K562 (cell line): ENCODE measurements around the gene TTC28. TPM values are rescaled to one million over a fixed set of nuclear protein-coding genes. Genes with fewer than 3 reads are reported as not detected.

Experiments
- ATAC-seq: fragments of 200-7000 bp; cut with Tn5 transposase; 3 replicates; pipeline ENCODE4 v1.9.1; 2020; ENCODE audit warnings: moderate library complexity
- BruUV-seq: library from RNA; stranded (reverse); fragments of 400-500 nt; replicated peaks from 2 replicates; lab custom pipeline; 2021; lab: Mats Ljungman, UMichigan
- CTCF ChIA-PET: fragments of 300-600 bp; formaldehyde crosslinking; extraction: SDS; loops from one replicate; lab custom pipeline; 2021; ENCODE audit warnings: low intra/inter-chr PET ratio; lab: Yijun Ruan, JAX
- POLR2A ChIA-PET: fragments of 300-600, 350-650 bp; sonication (Branson Sonifier 250); formaldehyde crosslinking; extraction: SDS; loops from one replicate; lab custom pipeline; 2021; ENCODE audit warnings: antibody characterized with exemption, inconsistent platforms; lab: Yijun Ruan, JAX
- DNase-seq, 4 experiments: peaks; one replicate each; pipeline versions ENCODE4 v3.0.0 to v3.0.0-alpha.2; 2011 to 2018; ENCODE audit warnings: low spot score in 3 of 4, mixed read lengths in 3 of 4; ENCODE audit errors: extremely low read depth in 1 of 4
- FAIRE-seq: peaks from 2 replicates; lab custom pipeline; 2011; peaks lifted over from hg19 to GRCh38; lab: Jason Lieb, UNC
- H2AFZ ChIP-seq: 2 replicates; pipeline ENCODE4 v1.6.0; 2011; ENCODE audit warnings: low read depth, low read length, control low read depth, inconsistent platforms
- H3K27ac ChIP-seq: fragments of 200-600 bp; 3 replicates; pipeline ENCODE4 v1.8.0; 2011; ENCODE audit warnings: low read depth, mild to moderate bottlenecking, control low read depth, inconsistent platforms, low read length, moderate library complexity, mixed read lengths; ENCODE audit errors: extremely low read depth
- H3K27me3 ChIP-seq, 2 experiments: fragments of 300-600 bp in 1 of 2; 2 replicates in 1 of 2; 3 replicates in 1 of 2; pipeline versions ENCODE4 v1.6.0 to v1.8.0; 2011; ENCODE audit warnings: inconsistent platforms in 2 of 2, low read length in 2 of 2, mild to moderate bottlenecking in 1 of 2, mixed read lengths in 1 of 2, moderate library complexity in 1 of 2; ENCODE audit not compliant: control insufficient read depth in 2 of 2, insufficient read depth in 2 of 2
- H3K36me3 ChIP-seq: fragments of 300-600 bp; 3 replicates; pipeline ENCODE4 v1.8.0; 2011; ENCODE audit warnings: mild to moderate bottlenecking, low read length, inconsistent platforms; ENCODE audit not compliant: control insufficient read depth, insufficient read depth
- H3K4me1 ChIP-seq, 2 experiments: fragments of 200-600 bp in 1 of 2; replicated peaks in 1 of 2; 2 replicates in 1 of 2; 3 replicates in 1 of 2; pipeline versions ENCODE4 v1.5.1 to v1.8.0; 2011; ENCODE audit warnings: inconsistent platforms in 2 of 2, low read length in 2 of 2, mild to moderate bottlenecking in 1 of 2, mixed read lengths in 1 of 2, moderate library complexity in 1 of 2; ENCODE audit not compliant: control insufficient read depth in 2 of 2, insufficient read depth in 2 of 2
- H3K4me2 ChIP-seq: 2 replicates; pipeline ENCODE4 v1.6.1; 2011; ENCODE audit warnings: low read length, control low read depth, inconsistent platforms, mixed read lengths; ENCODE audit not compliant: insufficient read depth
- H3K4me3 ChIP-seq: fragments of 200-600 bp; sonication (generic), shearing (Covaris generic); 2 replicates; pipeline ENCODE4 v1.5.1; 2016; ENCODE audit warnings: control low read depth, inconsistent platforms
- H3K79me2 ChIP-seq: fragments of 200-600 bp; 3 replicates; pipeline ENCODE4 v1.8.0; 2011; ENCODE audit warnings: low read length, inconsistent platforms; ENCODE audit not compliant: control insufficient read depth, insufficient read depth
- H3K9ac ChIP-seq, 2 experiments: 2 replicates each; pipeline versions ENCODE4 v1.6.0 to v1.6.1; 2011; ENCODE audit warnings: low read depth in 2 of 2, low read length in 2 of 2, control low read depth in 1 of 2, inconsistent platforms in 1 of 2, mild to moderate bottlenecking in 1 of 2, mixed read lengths in 1 of 2; ENCODE audit not compliant: insufficient read depth in 1 of 2
- H3K9me1 ChIP-seq: one replicate; pipeline ENCODE4 v1.6.0; 2011; ENCODE audit warnings: inconsistent platforms, mild to moderate bottlenecking, low read length, moderate library complexity; ENCODE audit not compliant: control insufficient read depth, insufficient read depth
- H3K9me3 ChIP-seq: replicated peaks from 2 replicates; pipeline ENCODE4 v1.5.1; 2011; ENCODE audit warnings: low read depth, low read length, inconsistent platforms; ENCODE audit not compliant: control insufficient read depth, insufficient read depth
- H4K20me1 ChIP-seq: replicated peaks from 2 replicates; pipeline ENCODE4 v1.6.1; 2011; ENCODE audit warnings: low read length, inconsistent platforms, mixed read lengths; ENCODE audit not compliant: control insufficient read depth, insufficient read depth
- KLF1 ChIP-seq: fragments of 450-650 bp; IDR thresholded peaks from 2 replicates; pipeline ENCODE4 v1.6.1; 2016; ENCODE audit warnings: missing genetic modification characterization, missing compliant biosample characterization
- MEIS2 ChIP-seq: fragments of 450-650 bp; IDR thresholded peaks from 2 replicates; pipeline ENCODE4 v1.6.1; 2014; ENCODE audit warnings: mild to moderate bottlenecking; ENCODE audit not compliant: partially characterized antibody
- SRSF9 ChIP-seq: fragments of 200-400 bp; formaldehyde crosslinking; IDR thresholded peaks from 2 replicates; pipeline ENCODE4 v1.6.1; 2017; ENCODE audit warnings: low read depth, low read length, borderline replicate concordance
- ZNF23 ChIP-seq: fragments of 250-450 bp; sonication (Bioruptor Pico); IDR thresholded peaks from 2 replicates; pipeline ENCODE4 v1.4.0; 2020; ENCODE audit warnings: mild to moderate bottlenecking
- WGBS: fragments of 100-300 bp; shearing (Covaris generic); methylation state at CpG from one replicate; pipeline ENCODE4 v1.1.6; 2016; ENCODE audit warnings: low coverage, mixed read lengths; ENCODE audit not compliant: insufficient coverage; ENCODE audit errors: missing lambda C conversion rate; 5-methylcytosine and 5-hydroxymethylcytosine counted together
- in situ Hi-C: fragments of 300-500 bp; cut with MboI; formaldehyde crosslinking; loops from 4 replicates; pipeline ENCODE4 v1.15.0; 2018; ENCODE audit warnings: inconsistent platforms, mixed read lengths
- intact Hi-C: fragments of 100-400 bp; cut with micrococcal nuclease; formaldehyde crosslinking; loops from 2 replicates; pipeline ENCODE4 v1.14.2; 2022
- polyA plus RNA-seq, 8 experiments: library from polyadenylated mRNA; depleted of rRNA in 4 of 8; stranded (reverse) in 5 of 8; unstranded in 3 of 8; fragments of >200 nt; fragmentation: Nextera tagmentation in 2 of 8; fragmentation: Illumina TruSeq in 1 of 8; extraction: Ambion mirVana in 2 of 8; extraction: Trizol in 1 of 8; gene quantifications; 2 replicates each; pipeline versions ENCODE4 v1.2.1 to v1.2.3, GENCODE V29; 2011 to 2014; ENCODE audit warnings: inconsistent platforms in 1 of 8, missing spikeins in 1 of 8
- total RNA-seq, 7 experiments: library from RNA; depleted of rRNA in 6 of 7; stranded (reverse); fragments of >200 nt in 6 of 7; fragmentation: Illumina TruSeq in 2 of 7; extraction: Trizol in 2 of 7; gene quantifications; 2 replicates each; pipeline versions ENCODE4 v1.2.1 to v1.2.3, GENCODE V29; 2011 to 2021; ENCODE audit warnings: low replicate concordance in 1 of 7
- TF ChIP-seq, protein P1 (sequence below), 2 experiments: fragments of 250-450 bp in 1 of 2; fragments of 450-650 bp in 1 of 2; sonication (Bioruptor Pico) in 1 of 2; IDR thresholded peaks; 2 replicates each; pipeline versions ENCODE4 v1.6.1 to v1.8.0; 2016 to 2021; ENCODE audit warnings: mild to moderate bottlenecking in 2 of 2, moderate library complexity in 2 of 2, missing compliant biosample characterization in 1 of 2, missing genetic modification characterization in 1 of 2

TTC28 gene
- total and polyA plus RNA-seq, 9 of the 15 experiments (the other 6 are each of a cell fraction or from before 2014, with no cell fraction given): 0.22 to 10.7 (median 3.1) TPM

DNA sequence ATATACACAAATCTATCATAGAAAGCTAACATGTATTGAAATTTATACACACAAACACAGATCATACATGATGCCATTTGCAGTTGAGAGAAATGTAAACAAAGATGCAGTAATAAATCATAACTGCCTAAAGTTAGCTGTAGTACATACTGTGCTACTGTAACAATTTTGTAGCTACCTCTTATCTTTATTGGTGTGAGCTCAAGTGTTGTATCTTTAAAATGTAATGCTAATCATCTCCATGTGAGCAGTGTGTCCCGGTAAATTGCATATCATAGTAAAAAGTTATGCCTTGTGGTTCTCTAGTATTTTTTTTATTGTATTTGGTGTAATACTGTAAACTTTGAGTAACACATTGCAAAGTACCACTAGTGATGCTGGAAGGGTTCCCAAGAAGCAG is 743.7 kb downstream of the TTC28 start:
- Histone ChIP-seq H3K4me1 (no peaks in the 10 kb centered on the region; a peak in 1 of 5 replicates), H3K9ac (no peak overlapping the region), H3K4me3 (no peak overlapping the region), H3K9me1 (no peaks in the 10 kb centered on the region), H4K20me1 (no peaks in the 10 kb centered on the region), H3K9me3 (no peaks in the 10 kb centered on the region), H3K4me2 (no peak overlapping the region), H3K36me3 (no peaks in the 10 kb centered on the region), H2AFZ (no peak overlapping the region), H3K79me2 (no peaks in the 10 kb centered on the region; the same call in 2 of the 3 replicates), H3K27ac (no peak overlapping the region), H3K27me3 (no peaks in the 10 kb centered on the region)
- intact Hi-C loops: loop anchor here (10.0 kb wide), 1 partner anchor 51 kb away; no protein-coding TSS in a partner anchor
- ChIA-PET CTCF (no interaction called here), POLR2A (no interaction called here)
- TF ChIP-seq MEIS2: peak; percentile 46
- TF ChIP-seq, protein P1, sequence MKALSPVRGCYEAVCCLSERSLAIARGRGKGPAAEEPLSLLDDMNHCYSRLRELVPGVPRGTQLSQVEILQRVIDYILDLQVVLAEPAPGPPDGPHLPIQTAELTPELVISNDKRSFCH (CRISPR knock-in tag; IDR thresholded peaks at IDR 0.05): no peak
- TF ChIP-seq, protein P1 (tag; IDR thresholded peaks at IDR 0.05): no peak
- no peak for TF ChIP-seq SRSF9
- no peak for TF ChIP-seq KLF1
- TF ChIP-seq ZNF23 (CRISPR knock-in tag): no peak
- BruUV-seq: no TSS peak
- WGBS: 73% methylated on average over 1 of the region's 1 CpG
- in situ Hi-C loops: no loop called here
- no peak for ATAC-seq
- FAIRE-seq: no peak
- DNase-seq: no peak
